COLO668 (cell line): ENCODE measurements around the gene SOBP.
A peak's percentile ranks its signal among the peaks of the same experiment; 100 is the strongest.

Source experiments
- DNase-seq: peaks from one replicate; lab custom pipeline; 2025; ENCODE audit not compliant: unreplicated experiment; lab: John Stamatoyannopoulos, UW

Gene SOBP

GRCh38 chr6:107523054-107523791 is 33.3 kb downstream of the SOBP start:
- no peak for DNase-seq

- no peak for DNase-seq
These were observed 33.9 kb downstream of the SOBP start for GRCh38 chr6:107523794-107524193.

GRCh38 chr6:107524626-107525025 is 34.7 kb downstream of the SOBP start:
- DNase-seq = no peak

GRCh38 chr6:107531868-107532267 is 42.0 kb downstream of the SOBP start:
- DNase-seq = no peak

GRCh38 chr6:107532706-107533105 is 42.8 kb downstream of the SOBP start:
- no peak for DNase-seq

- DNase-seq = no peak
These were observed 43.6 kb downstream of the SOBP start for GRCh38 chr6:107533415-107534059.

- DNase-seq = no peak
These were observed 44.7 kb downstream of the SOBP start for GRCh38 chr6:107534571-107535141.

- no peak for DNase-seq
These were observed 45.7 kb downstream of the SOBP start for GRCh38 chr6:107535626-107536025.

GRCh38 chr6:107536180-107536961 is 46.5 kb downstream of the SOBP start:
- DNase-seq = no peak

- DNase-seq = no peak
These were observed 47.6 kb downstream of the SOBP start for GRCh38 chr6:107537559-107537958.

- DNase-seq = no peak
These were observed 49.0 kb downstream of the SOBP start for GRCh38 chr6:107538856-107539387.

GRCh38 chr6:107539409-107539808 is 49.5 kb downstream of the SOBP start:
- DNase-seq = peak; percentile 46

GRCh38 chr6:107539849-107540464 is 50.0 kb downstream of the SOBP start:
- no peak for DNase-seq

- peak; percentile 40 for DNase-seq
These were observed 50.5 kb downstream of the SOBP start for GRCh38 chr6:107540465-107540857.

GRCh38 chr6:107542192-107542668 is 52.3 kb downstream of the SOBP start:
- DNase-seq = no peak

GRCh38 chr6:107543088-107543487 is 53.2 kb downstream of the SOBP start:
- DNase-seq = no peak

- DNase-seq = no peak
These were observed 53.6 kb downstream of the SOBP start for GRCh38 chr6:107543567-107543966.

- DNase-seq = no peak
These were observed 55.8 kb downstream of the SOBP start for GRCh38 chr6:107545763-107546162.

GRCh38 chr6:107546691-107547450 is 57.0 kb downstream of the SOBP start:
- DNase-seq = no peak

- DNase-seq = no peak
These were observed 57.5 kb downstream of the SOBP start for GRCh38 chr6:107547451-107547840.
